ENCODE results near the gene PARD3B. TPM values are rescaled to one million over a fixed set of nuclear protein-coding genes. Genes with fewer than 3 reads are reported as not detected.

The PARD3B gene
- total and polyA plus RNA-seq, 2 of the 4 experiments (the other 2 are of a cell fraction), result 3.3 to 15.6 TPM

DNA sequence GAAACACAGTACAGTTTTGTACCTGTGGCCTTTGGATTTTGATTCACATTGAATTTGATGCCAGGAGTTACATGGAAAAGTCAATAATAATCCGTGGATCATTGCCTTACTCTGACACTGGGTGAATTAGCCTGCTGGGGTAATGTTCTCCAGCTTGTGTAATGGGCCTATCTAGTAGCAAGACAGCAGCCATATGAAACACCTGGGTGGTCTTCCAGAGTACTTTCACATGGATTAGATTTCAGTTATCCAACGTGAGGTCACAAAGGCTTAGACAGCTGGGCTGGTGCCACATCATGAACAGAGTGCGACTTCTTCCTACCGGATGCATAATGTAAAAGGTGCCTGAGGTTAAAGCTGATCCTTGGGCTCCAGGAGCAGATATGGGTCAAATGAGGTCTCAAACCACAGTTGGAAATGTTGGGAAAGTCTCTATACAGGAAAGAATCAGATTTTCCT lies 486.8 kb downstream of the PARD3B start:
- no TSS peak for BruUV-seq (replicated peaks)
- Histone ChIP-seq H3K4ac (ENCODE audit: low read depth, low read length) (no peak overlapping the region), H2AFZ (replicated peaks; ENCODE audit: low read length, poor library complexity) (no peak overlapping the region), H3K23ac (ENCODE audit: low read depth, low read length) (no peak overlapping the region), H2BK20ac (ENCODE audit: low read depth, low read length) (no peak overlapping the region), H4K91ac (ENCODE audit: insufficient read depth, low read depth, low read length) (no peak overlapping the region), H3K36me3 (ENCODE audit: control insufficient read depth, insufficient read depth, low read length) (no peaks in the 10 kb centered on the region), H3K79me1 (ENCODE audit: low read depth in 1 of 2, low read length in 2 of 2) (peaks cover 3% of the 10 kb centered on the region in 2 experiments; a peak in 2 of 4 replicates), H2BK15ac (ENCODE audit: low read depth, low read length) (no peak overlapping the region), H3K56ac (ENCODE audit: extremely low read depth, insufficient read depth, low read length) (no peak overlapping the region), H3K4me1 (ENCODE audit: control insufficient read depth, insufficient read depth, low read length) (no peaks in the 10 kb centered on the region), H3K27ac (ENCODE audit: insufficient read depth, low read length) (no peak overlapping the region), H3K9me1 (ENCODE audit: insufficient read depth, low read length) (no peaks in the 10 kb centered on the region), H3K14ac (replicated peaks; ENCODE audit: low read depth, low read length) (no peak overlapping the region), H4K5ac (ENCODE audit: low read depth, low read length) (no peak overlapping the region), H4K8ac (ENCODE audit: low read depth in 2 of 2, low read length in 2 of 2) (no peak overlapping the region), H2AK9ac (replicated peaks; ENCODE audit: low read depth, low read length, poor library complexity) (no peak overlapping the region), H2BK5ac (ENCODE audit: low read depth, low read length, poor library complexity, severe bottlenecking) (no peak overlapping the region), H3K4me3 (ENCODE audit: insufficient read depth, low read depth, low read length) (no peak overlapping the region), H2AK5ac (ENCODE audit: low read depth, low read length) (no peak overlapping the region), H2BK120ac (ENCODE audit: low read depth, low read length) (no peak overlapping the region), H3K9ac (ENCODE audit: low read depth, low read length) (no peak overlapping the region), H4K20me1 (ENCODE audit: insufficient read depth, low read length) (no peaks in the 10 kb centered on the region), H3K4me2 (ENCODE audit: low read depth, low read length) (no peak overlapping the region), H3K18ac (ENCODE audit: low read depth, low read length) (no peak overlapping the region), H3K9me3 (ENCODE audit: control insufficient read depth, insufficient read depth, low read length) (no peaks in the 10 kb centered on the region), H3K27me3 (ENCODE audit: control insufficient read depth, insufficient read depth, low read length) (no peaks in the 10 kb centered on the region)
- ATAC-seq (ENCODE audit: low read depth), result no peak
- no CpG with 5 or more reads among the region's 4 CpGs for WGBS, 2 experiments (ENCODE audit: extremely low coverage in 2 of 2, insufficient read length in 1 of 2)
- intact Hi-C loops (cut with micrococcal nuclease) (no loop called here), dilution Hi-C loops (cut with HindIII; ENCODE audit: low sequenced_read_pairs, unreplicated experiment) (no loop called here), in situ Hi-C loops (cut with MboI; ENCODE audit: low sequenced_read_pairs) (no loop called here)
- DNase-seq, result no peak
- TF ChIP-seq MAFK (IDR thresholded peaks at IDR 0.05; ENCODE audit: low read depth, low read length), result no peak
- TF ChIP-seq CHD1 (IDR thresholded peaks at IDR 0.05; ENCODE audit: low read depth, low read length), result no peak
- no peak for TF ChIP-seq FOS (IDR thresholded peaks at IDR 0.05; ENCODE audit: low read depth, low read length)
- TF ChIP-seq CEBPB (IDR thresholded peaks at IDR 0.05; ENCODE audit: low read depth, low read length), result no peak
- TF ChIP-seq, protein P1, sequence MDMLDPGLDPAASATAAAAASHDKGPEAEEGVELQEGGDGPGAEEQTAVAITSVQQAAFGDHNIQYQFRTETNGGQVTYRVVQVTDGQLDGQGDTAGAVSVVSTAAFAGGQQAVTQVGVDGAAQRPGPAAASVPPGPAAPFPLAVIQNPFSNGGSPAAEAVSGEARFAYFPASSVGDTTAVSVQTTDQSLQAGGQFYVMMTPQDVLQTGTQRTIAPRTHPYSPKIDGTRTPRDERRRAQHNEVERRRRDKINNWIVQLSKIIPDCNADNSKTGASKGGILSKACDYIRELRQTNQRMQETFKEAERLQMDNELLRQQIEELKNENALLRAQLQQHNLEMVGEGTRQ (IDR thresholded peaks at IDR 0.05; ENCODE audit: low read depth, low read length), result no peak
- TF ChIP-seq, protein P2, sequence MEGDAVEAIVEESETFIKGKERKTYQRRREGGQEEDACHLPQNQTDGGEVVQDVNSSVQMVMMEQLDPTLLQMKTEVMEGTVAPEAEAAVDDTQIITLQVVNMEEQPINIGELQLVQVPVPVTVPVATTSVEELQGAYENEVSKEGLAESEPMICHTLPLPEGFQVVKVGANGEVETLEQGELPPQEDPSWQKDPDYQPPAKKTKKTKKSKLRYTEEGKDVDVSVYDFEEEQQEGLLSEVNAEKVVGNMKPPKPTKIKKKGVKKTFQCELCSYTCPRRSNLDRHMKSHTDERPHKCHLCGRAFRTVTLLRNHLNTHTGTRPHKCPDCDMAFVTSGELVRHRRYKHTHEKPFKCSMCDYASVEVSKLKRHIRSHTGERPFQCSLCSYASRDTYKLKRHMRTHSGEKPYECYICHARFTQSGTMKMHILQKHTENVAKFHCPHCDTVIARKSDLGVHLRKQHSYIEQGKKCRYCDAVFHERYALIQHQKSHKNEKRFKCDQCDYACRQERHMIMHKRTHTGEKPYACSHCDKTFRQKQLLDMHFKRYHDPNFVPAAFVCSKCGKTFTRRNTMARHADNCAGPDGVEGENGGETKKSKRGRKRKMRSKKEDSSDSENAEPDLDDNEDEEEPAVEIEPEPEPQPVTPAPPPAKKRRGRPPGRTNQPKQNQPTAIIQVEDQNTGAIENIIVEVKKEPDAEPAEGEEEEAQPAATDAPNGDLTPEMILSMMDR (conservative IDR thresholded peaks at IDR 0.05; ENCODE audit: low read depth, low read length), result no peak
- TF ChIP-seq RFX5 (IDR thresholded peaks at IDR 0.05; ENCODE audit: low read depth, low read length), result no peak
- TF ChIP-seq RAD21 (IDR thresholded peaks at IDR 0.05; ENCODE audit: low read length), result no peak
- ChIA-PET CTCF (no interaction called here), POLR2A (ENCODE audit: unreplicated experiment) (no interaction called here)
